HepG2 (cell line): ENCODE data around the gene C2orf49. TPM values are rescaled to one million over a fixed set of nuclear protein-coding genes. Genes with fewer than 3 reads are reported as not detected.
A peak's percentile ranks its signal among the peaks of the same experiment; 100 is the strongest.

Experiments used
- CENPX ChIP-seq: sonication (generic); formaldehyde crosslinking; IDR thresholded peaks from 2 replicates; pipeline ENCODE4 v1.9.0; 2021; ENCODE audit warnings: mild to moderate bottlenecking, missing genetic modification reagents, moderate library complexity
- HNRNPL ChIP-seq: fragments of 200-400 bp; formaldehyde crosslinking; IDR thresholded peaks from 2 replicates; pipeline ENCODE4 v1.6.1; 2017; ENCODE audit warnings: mild to moderate bottlenecking, low read depth, low read length
- IKZF1 ChIP-seq: fragments of 450-650 bp; IDR thresholded peaks from 2 replicates; pipeline ENCODE4 v1.7.1; 2016
- ISX ChIP-seq: sonication (generic); formaldehyde crosslinking; conservative IDR thresholded peaks from 2 replicates; pipeline ENCODE4 v1.5.0; 2020; ENCODE audit warnings: missing genetic modification reagents
- MXI1 ChIP-seq: IDR thresholded peaks from 3 replicates; pipeline ENCODE4 v1.6.1; 2012; ENCODE audit warnings: low read depth, low read length, inconsistent platforms, borderline replicate concordance
- MYNN ChIP-seq: sonication (generic); formaldehyde crosslinking; IDR thresholded peaks from 2 replicates; pipeline ENCODE4 v1.4.0; 2020; ENCODE audit warnings: mild to moderate bottlenecking, low read depth, missing genetic modification reagents
- NFATC3 ChIP-seq: sonication (generic); formaldehyde crosslinking; IDR thresholded peaks from 2 replicates; pipeline ENCODE4 v1.5.1; 2020; ENCODE audit warnings: mild to moderate bottlenecking, missing genetic modification reagents
- NR1H2 ChIP-seq: sonication (generic); formaldehyde crosslinking; IDR thresholded peaks from 2 replicates; pipeline ENCODE4 v1.8.1; 2022; ENCODE audit warnings: low read depth, missing genetic modification reagents, borderline replicate concordance
- PTBP1 ChIP-seq: fragments of 200-400 bp; formaldehyde crosslinking; IDR thresholded peaks from 2 replicates; pipeline ENCODE4 v1.6.1; 2018; ENCODE audit warnings: low read length, low read depth; ENCODE audit not compliant: poor library complexity, severe bottlenecking
- RAD21 ChIP-seq: fragments of 450-650 bp; formaldehyde crosslinking; IDR thresholded peaks from 2 replicates; pipeline ENCODE4 v1.5.0; 2020; ENCODE audit warnings: mild to moderate bottlenecking
- SIX4 ChIP-seq: sonication (generic); formaldehyde crosslinking; IDR thresholded peaks from 2 replicates; pipeline ENCODE4 v1.4.0; 2020; ENCODE audit warnings: missing genetic modification reagents
- U2AF2 ChIP-seq: fragments of 200-400 bp; formaldehyde crosslinking; IDR thresholded peaks from 2 replicates; pipeline ENCODE4 v1.6.1; 2017; ENCODE audit warnings: low read depth, mild to moderate bottlenecking, low read length
- ZMYM4 ChIP-seq: sonication (generic); formaldehyde crosslinking; IDR thresholded peaks from 2 replicates; pipeline ENCODE4 v1.8.1; 2023; ENCODE audit warnings: mild to moderate bottlenecking, missing genetic modification reagents
- ZNF331 ChIP-seq: sonication (generic); formaldehyde crosslinking; IDR thresholded peaks from 2 replicates; pipeline ENCODE4 v1.4.0; 2020; ENCODE audit warnings: missing genetic modification reagents
- ZNF749 ChIP-seq: sonication (generic); formaldehyde crosslinking; IDR thresholded peaks from 2 replicates; pipeline ENCODE4 v1.8.0; 2022; ENCODE audit warnings: mild to moderate bottlenecking, missing genetic modification reagents, moderate library complexity, borderline replicate concordance
- ZNF777 ChIP-seq: sonication (generic); formaldehyde crosslinking; IDR thresholded peaks from 2 replicates; pipeline ENCODE4 v1.4.0; 2020; ENCODE audit warnings: missing genetic modification reagents
- ZNF788 ChIP-seq: sonication (generic); formaldehyde crosslinking; IDR thresholded peaks from 2 replicates; pipeline ENCODE4 v1.5.0; 2020; ENCODE audit warnings: mild to moderate bottlenecking, missing genetic modification reagents, borderline replicate concordance
- ZSCAN29 ChIP-seq: sonication (generic); formaldehyde crosslinking; conservative IDR thresholded peaks from 2 replicates; pipeline ENCODE4 v1.4.0; 2020; ENCODE audit warnings: mild to moderate bottlenecking, missing genetic modification reagents
- polyA plus RNA-seq, 8 experiments: library from polyadenylated mRNA; depleted of rRNA in 3 of 8; stranded (reverse) in 7 of 8; unstranded in 1 of 8; fragments of >200 nt; fragmentation: Illumina TruSeq in 4 of 8; extraction: Trizol in 4 of 8; gene quantifications; 2 replicates each; pipeline versions ENCODE4 v1.2.1 to v1.2.3, GENCODE V29; 2011 to 2016; ENCODE audit warnings: low read depth in 4 of 8, missing spikeins in 1 of 8, mixed read lengths in 1 of 8; ENCODE audit not compliant: insufficient read depth in 1 of 8
- total RNA-seq, 5 experiments: library from RNA; depleted of rRNA; stranded (reverse); fragments of >200 nt; fragmentation: Illumina TruSeq; extraction: Trizol; gene quantifications; 2 replicates each; pipeline ENCODE4 v1.2.3, GENCODE V29; 2016; ENCODE audit warnings: low read depth in 1 of 5
- TF ChIP-seq, protein P1 (sequence below): sonication (generic); formaldehyde crosslinking; IDR thresholded peaks from 2 replicates; pipeline ENCODE4 v1.4.0; 2020; ENCODE audit warnings: mild to moderate bottlenecking, missing genetic modification reagents
- TF ChIP-seq, protein P2 (sequence below): sonication (generic); formaldehyde crosslinking; IDR thresholded peaks from 2 replicates; pipeline ENCODE4 v1.4.0; 2020; ENCODE audit warnings: missing genetic modification reagents
- TF ChIP-seq, protein P3 (sequence below): sonication (generic); formaldehyde crosslinking; IDR thresholded peaks from 2 replicates; pipeline ENCODE4 v1.4.0; 2020; ENCODE audit warnings: mild to moderate bottlenecking, missing genetic modification reagents
- TF ChIP-seq, protein P4 (sequence below): sonication (generic); formaldehyde crosslinking; IDR thresholded peaks from 2 replicates; pipeline ENCODE4 v1.8.0; 2022; ENCODE audit warnings: missing genetic modification reagents, mild to moderate bottlenecking, moderate library complexity, borderline replicate concordance

C2orf49 gene
- total and polyA plus RNA-seq, 2 of the 13 experiments (the other 11 are each of a cell fraction or from before 2014, with no cell fraction given), result 24.7 to 28.8 TPM

DNA sequence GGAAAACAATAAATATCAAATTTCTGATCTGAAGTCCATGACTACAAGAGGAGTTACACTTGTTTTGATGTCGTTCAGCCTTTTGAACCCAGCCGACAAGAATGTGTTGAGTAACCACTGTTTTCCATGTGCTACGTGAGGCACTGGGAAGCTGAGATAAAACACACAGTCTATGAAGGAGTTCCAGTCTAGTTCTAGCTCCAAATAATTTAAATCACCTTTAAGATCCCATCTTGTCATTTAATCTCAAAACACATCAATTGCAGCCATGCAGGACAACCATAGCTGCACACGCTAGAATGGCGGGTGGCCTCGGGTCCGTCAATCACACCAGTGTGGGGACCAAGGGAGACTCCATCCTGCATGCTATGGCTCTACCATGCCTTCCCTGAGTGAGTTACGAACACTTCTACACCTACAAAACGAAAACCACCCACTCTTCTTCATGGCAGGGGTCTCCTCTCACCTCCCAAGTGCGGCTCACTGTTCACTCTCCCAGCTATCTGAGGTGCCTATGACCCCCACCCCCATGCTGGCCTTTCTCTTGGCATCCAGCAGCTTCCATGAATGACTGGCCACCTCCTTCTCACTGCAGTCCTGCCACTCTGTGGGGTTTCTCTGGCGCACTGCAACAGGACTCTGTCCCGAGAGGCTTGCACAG, 57.7 kb downstream of the C2orf49 start (continued):
- no peak for TF ChIP-seq ZNF777 (CRISPR knock-in tag)
- no peak for TF ChIP-seq PTBP1
- TF ChIP-seq U2AF2, result no peak
- no peak for TF ChIP-seq MYNN
- peak; percentile 41; the same call in 1 of the 2 replicates for TF ChIP-seq ZNF331 (CRISPR knock-in tag)
- TF ChIP-seq ZMYM4 (CRISPR knock-in tag), result peak; percentile 51
- TF ChIP-seq NR1H2, result no peak
- TF ChIP-seq CENPX (CRISPR knock-in tag), result no peak
- TF ChIP-seq SIX4 (CRISPR knock-in tag), result peak; percentile 65; the same call in 1 of the 2 replicates
- TF ChIP-seq, protein P1, sequence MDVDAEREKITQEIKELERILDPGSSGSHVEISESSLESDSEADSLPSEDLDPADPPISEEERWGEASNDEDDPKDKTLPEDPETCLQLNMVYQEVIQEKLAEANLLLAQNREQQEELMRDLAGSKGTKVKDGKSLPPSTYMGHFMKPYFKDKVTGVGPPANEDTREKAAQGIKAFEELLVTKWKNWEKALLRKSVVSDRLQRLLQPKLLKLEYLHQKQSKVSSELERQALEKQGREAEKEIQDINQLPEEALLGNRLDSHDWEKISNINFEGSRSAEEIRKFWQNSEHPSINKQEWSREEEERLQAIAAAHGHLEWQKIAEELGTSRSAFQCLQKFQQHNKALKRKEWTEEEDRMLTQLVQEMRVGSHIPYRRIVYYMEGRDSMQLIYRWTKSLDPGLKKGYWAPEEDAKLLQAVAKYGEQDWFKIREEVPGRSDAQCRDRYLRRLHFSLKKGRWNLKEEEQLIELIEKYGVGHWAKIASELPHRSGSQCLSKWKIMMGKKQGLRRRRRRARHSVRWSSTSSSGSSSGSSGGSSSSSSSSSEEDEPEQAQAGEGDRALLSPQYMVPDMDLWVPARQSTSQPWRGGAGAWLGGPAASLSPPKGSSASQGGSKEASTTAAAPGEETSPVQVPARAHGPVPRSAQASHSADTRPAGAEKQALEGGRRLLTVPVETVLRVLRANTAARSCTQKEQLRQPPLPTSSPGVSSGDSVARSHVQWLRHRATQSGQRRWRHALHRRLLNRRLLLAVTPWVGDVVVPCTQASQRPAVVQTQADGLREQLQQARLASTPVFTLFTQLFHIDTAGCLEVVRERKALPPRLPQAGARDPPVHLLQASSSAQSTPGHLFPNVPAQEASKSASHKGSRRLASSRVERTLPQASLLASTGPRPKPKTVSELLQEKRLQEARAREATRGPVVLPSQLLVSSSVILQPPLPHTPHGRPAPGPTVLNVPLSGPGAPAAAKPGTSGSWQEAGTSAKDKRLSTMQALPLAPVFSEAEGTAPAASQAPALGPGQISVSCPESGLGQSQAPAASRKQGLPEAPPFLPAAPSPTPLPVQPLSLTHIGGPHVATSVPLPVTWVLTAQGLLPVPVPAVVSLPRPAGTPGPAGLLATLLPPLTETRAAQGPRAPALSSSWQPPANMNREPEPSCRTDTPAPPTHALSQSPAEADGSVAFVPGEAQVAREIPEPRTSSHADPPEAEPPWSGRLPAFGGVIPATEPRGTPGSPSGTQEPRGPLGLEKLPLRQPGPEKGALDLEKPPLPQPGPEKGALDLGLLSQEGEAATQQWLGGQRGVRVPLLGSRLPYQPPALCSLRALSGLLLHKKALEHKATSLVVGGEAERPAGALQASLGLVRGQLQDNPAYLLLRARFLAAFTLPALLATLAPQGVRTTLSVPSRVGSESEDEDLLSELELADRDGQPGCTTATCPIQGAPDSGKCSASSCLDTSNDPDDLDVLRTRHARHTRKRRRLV (CRISPR knock-in tag), result no peak
- TF ChIP-seq ZSCAN29 (CRISPR knock-in tag), result no peak
- TF ChIP-seq RAD21 (CRISPR knock-in tag), result no peak
- TF ChIP-seq, protein P2, sequence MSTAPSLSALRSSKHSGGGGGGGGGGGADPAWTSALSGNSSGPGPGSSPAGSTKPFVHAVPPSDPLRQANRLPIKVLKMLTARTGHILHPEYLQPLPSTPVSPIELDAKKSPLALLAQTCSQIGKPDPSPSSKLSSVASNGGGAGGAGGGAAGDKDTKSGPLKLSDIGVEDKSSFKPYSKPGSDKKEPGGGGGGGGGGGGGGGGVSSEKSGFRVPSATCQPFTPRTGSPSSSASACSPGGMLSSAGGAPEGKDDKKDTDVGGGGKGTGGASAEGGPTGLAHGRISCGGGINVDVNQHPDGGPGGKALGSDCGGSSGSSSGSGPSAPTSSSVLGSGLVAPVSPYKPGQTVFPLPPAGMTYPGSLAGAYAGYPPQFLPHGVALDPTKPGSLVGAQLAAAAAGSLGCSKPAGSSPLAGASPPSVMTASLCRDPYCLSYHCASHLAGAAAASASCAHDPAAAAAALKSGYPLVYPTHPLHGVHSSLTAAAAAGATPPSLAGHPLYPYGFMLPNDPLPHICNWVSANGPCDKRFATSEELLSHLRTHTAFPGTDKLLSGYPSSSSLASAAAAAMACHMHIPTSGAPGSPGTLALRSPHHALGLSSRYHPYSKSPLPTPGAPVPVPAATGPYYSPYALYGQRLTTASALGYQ (CRISPR knock-in tag), result no peak
- TF ChIP-seq ZNF788 (CRISPR knock-in tag), result no peak
- TF ChIP-seq IKZF1, result no peak
- peak; percentile 56; the same call in 1 of the 3 replicates for TF ChIP-seq MXI1
- TF ChIP-seq, protein P3, sequence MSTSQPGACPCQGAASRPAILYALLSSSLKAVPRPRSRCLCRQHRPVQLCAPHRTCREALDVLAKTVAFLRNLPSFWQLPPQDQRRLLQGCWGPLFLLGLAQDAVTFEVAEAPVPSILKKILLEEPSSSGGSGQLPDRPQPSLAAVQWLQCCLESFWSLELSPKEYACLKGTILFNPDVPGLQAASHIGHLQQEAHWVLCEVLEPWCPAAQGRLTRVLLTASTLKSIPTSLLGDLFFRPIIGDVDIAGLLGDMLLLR (CRISPR knock-in tag), result no peak
- TF ChIP-seq ISX (CRISPR knock-in tag), result no peak
- TF ChIP-seq HNRNPL, result no peak
- no peak for TF ChIP-seq NFATC3 (CRISPR knock-in tag)
- no peak for TF ChIP-seq ZNF749
- TF ChIP-seq, protein P4, sequence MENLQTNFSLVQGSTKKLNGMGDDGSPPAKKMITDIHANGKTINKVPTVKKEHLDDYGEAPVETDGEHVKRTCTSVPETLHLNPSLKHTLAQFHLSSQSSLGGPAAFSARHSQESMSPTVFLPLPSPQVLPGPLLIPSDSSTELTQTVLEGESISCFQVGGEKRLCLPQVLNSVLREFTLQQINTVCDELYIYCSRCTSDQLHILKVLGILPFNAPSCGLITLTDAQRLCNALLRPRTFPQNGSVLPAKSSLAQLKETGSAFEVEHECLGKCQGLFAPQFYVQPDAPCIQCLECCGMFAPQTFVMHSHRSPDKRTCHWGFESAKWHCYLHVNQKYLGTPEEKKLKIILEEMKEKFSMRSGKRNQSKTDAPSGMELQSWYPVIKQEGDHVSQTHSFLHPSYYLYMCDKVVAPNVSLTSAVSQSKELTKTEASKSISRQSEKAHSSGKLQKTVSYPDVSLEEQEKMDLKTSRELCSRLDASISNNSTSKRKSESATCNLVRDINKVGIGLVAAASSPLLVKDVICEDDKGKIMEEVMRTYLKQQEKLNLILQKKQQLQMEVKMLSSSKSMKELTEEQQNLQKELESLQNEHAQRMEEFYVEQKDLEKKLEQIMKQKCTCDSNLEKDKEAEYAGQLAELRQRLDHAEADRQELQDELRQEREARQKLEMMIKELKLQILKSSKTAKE (CRISPR knock-in tag), result no peak
